Thoracic aorta (tissue), 2 donors: ENCODE results near the gene UGT2B7. TPM values are rescaled to one million over a fixed set of nuclear protein-coding genes. Genes with fewer than 3 reads are reported as not detected.
"Not testable (repeated sequence)": the region's sequence is repeated elsewhere in the genome, so short reads cannot be mapped to it uniquely, and the experiment has no call there.

ENCODE experiments used
- ATAC-seq: fragments of 150-250 bp; one replicate; pipeline ENCODE4 v1.8.0; 2017; ENCODE audit warnings: low read depth; ENCODE audit not compliant: insufficient number of reproducible peaks, low FRiP score
- DNase-seq: peaks from one replicate; pipeline ENCODE4 v3.0.0-alpha.2; 2020; ENCODE audit warnings: low spot score
- H3K27ac ChIP-seq, 2 donors: fragments of 200-600 bp; sonication (generic); 1 replicate in 1 of 2; 2 replicates in 1 of 2; pipeline ENCODE4 v1.5.1; 2016; ENCODE audit warnings: mild to moderate bottlenecking in 2 of 2, moderate library complexity in 2 of 2
- H3K27me3 ChIP-seq: fragments of 200-600 bp; sonication (generic); replicated peaks from 2 replicates; pipeline ENCODE4 v1.6.0; 2016; ENCODE audit warnings: mild to moderate bottlenecking; ENCODE audit not compliant: insufficient read depth
- H3K36me3 ChIP-seq: fragments of 200-600 bp; sonication (generic); one replicate; pipeline ENCODE4 v1.5.1; 2016
- H3K4me1 ChIP-seq, 2 donors: fragments of 200-600 bp; sonication (generic); 1 replicate in 1 of 2; 2 replicates in 1 of 2; pipeline versions ENCODE4 v1.5.1 to v1.6.0; 2016; ENCODE audit warnings: low read depth in 2 of 2, mild to moderate bottlenecking in 1 of 2; ENCODE audit not compliant: control insufficient read depth in 1 of 2
- H3K4me3 ChIP-seq: fragments of 200-600 bp; sonication (generic); 2 replicates; pipeline ENCODE4 v1.5.1; 2016; ENCODE audit warnings: mild to moderate bottlenecking
- H3K9me3 ChIP-seq: fragments of 200-600 bp; sonication (generic); 2 replicates; pipeline ENCODE4 v1.5.1; 2016
- total RNA-seq, 2 donors: library from RNA; depleted of rRNA; stranded (reverse); fragments of >200 nt; gene quantifications; one replicate each; pipeline versions ENCODE4 v1.1.0 to v1.2.3, GENCODE V29; 2016
- TF ChIP-seq, protein P1 (sequence below): fragments of 200-600 bp; sonication (generic); IDR thresholded peaks from one replicate; pipeline ENCODE4 v1.5.1; 2019; ENCODE audit warnings: antibody characterized with exemption

Gene UGT2B7
- total RNA-seq, 2 donors from 2014 or later: not detected

DNA sequence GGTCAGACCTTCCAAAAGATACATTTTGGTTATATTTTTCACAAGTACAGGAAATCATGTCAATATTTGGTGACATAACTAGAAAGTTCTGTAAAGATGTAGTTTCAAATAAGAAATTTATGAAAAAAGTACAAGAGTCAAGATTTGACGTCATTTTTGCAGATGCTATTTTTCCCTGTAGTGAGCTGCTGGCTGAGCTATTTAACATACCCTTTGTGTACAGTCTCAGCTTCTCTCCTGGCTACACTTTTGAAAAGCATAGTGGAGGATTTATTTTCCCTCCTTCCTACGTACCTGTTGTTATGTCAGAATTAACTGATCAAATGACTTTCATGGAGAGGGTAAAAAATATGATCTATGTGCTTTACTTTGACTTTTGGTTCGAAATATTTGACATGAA lies 536 bp downstream of the UGT2B7 start:
- H3K4me1 ChIP-seq: no peaks in the 10 kb centered on the region
- H3K4me3 ChIP-seq: no peak overlapping the region
- no peak overlapping the region for H3K27ac ChIP-seq
- no peaks in the 10 kb centered on the region for H3K9me3 ChIP-seq
- TF ChIP-seq, protein P1, sequence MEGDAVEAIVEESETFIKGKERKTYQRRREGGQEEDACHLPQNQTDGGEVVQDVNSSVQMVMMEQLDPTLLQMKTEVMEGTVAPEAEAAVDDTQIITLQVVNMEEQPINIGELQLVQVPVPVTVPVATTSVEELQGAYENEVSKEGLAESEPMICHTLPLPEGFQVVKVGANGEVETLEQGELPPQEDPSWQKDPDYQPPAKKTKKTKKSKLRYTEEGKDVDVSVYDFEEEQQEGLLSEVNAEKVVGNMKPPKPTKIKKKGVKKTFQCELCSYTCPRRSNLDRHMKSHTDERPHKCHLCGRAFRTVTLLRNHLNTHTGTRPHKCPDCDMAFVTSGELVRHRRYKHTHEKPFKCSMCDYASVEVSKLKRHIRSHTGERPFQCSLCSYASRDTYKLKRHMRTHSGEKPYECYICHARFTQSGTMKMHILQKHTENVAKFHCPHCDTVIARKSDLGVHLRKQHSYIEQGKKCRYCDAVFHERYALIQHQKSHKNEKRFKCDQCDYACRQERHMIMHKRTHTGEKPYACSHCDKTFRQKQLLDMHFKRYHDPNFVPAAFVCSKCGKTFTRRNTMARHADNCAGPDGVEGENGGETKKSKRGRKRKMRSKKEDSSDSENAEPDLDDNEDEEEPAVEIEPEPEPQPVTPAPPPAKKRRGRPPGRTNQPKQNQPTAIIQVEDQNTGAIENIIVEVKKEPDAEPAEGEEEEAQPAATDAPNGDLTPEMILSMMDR: no peak
- no peak for ATAC-seq
- H3K36me3 ChIP-seq: no peaks in the 10 kb centered on the region
- DNase-seq: no peak
- H3K27me3 ChIP-seq: no peaks in the 10 kb centered on the region

DNA sequence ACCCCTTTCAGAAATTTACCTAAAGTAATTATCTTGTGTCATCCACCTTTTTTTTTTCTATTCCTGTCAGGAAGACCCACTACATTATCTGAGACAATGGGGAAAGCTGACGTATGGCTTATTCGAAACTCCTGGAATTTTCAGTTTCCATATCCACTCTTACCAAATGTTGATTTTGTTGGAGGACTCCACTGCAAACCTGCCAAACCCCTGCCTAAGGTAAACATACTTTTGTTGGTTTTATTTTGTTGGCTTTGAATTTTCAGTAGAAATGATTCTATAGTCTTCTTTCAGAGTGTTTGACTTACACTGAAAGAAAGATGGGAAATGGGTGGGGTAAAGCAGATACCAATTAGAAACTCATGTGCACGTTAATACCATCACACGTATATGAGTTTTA lies 2.2 kb downstream of the UGT2B7 start:
- ATAC-seq: no peak
- Histone ChIP-seq H3K27me3 (no peaks in the 10 kb centered on the region), H3K4me3 (no peak overlapping the region), H3K9me3 (no peaks in the 10 kb centered on the region), H3K4me1 (no peaks in the 10 kb centered on the region), H3K27ac (no peak overlapping the region), H3K36me3 (no peaks in the 10 kb centered on the region)
- no peak for DNase-seq
- TF ChIP-seq, protein P1: no peak

DNA sequence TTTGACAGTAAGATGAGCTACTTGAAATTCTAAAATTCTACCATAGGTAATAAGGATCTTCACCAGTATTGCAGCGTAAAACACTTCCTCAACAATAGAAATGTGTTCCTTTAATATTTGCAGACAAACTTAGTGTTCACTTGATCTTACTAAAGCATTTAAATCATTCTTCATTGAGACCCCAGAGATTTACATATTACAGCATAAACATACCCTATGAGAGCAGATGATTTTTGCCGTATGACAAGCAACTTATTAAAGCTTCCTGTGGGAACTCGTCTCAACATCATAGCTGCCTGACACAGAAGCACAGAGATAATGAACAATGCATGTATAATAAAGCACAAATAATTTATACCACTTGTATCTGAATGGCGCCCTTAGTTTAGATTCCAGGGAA lies 3.6 kb downstream of the UGT2B7 start:
- Histone ChIP-seq H3K27me3 (no peaks in the 10 kb centered on the region), H3K36me3 (no peaks in the 10 kb centered on the region), H3K4me1 (no peaks in the 10 kb centered on the region), H3K4me3 (no peak overlapping the region), H3K9me3 (no peaks in the 10 kb centered on the region), H3K27ac (no peak overlapping the region)
- ATAC-seq (no peak), DNase-seq (no peak)
- TF ChIP-seq, protein P1: no peak

DNA sequence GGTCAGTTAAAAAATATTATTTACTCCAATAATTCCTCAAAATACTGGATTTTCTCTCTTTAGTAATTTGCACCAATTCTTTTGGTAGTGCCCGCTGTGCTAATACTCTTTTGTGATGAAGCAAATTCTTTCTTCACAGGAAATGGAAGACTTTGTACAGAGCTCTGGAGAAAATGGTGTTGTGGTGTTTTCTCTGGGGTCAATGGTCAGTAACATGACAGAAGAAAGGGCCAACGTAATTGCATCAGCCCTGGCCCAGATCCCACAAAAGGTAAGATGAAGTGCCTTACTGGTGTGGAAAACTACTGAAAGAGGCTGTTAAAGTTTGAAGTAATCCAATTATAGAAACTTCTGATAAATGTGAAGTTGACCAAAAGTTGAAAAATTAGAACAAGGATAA lies 6.4 kb downstream of the UGT2B7 start:
- DNase-seq, H3K27me3 ChIP-seq, H3K9me3 ChIP-seq, H3K4me3 ChIP-seq, H3K27ac ChIP-seq, H3K36me3 ChIP-seq, H3K4me1 ChIP-seq, ATAC-seq: not testable (repeated sequence)

DNA sequence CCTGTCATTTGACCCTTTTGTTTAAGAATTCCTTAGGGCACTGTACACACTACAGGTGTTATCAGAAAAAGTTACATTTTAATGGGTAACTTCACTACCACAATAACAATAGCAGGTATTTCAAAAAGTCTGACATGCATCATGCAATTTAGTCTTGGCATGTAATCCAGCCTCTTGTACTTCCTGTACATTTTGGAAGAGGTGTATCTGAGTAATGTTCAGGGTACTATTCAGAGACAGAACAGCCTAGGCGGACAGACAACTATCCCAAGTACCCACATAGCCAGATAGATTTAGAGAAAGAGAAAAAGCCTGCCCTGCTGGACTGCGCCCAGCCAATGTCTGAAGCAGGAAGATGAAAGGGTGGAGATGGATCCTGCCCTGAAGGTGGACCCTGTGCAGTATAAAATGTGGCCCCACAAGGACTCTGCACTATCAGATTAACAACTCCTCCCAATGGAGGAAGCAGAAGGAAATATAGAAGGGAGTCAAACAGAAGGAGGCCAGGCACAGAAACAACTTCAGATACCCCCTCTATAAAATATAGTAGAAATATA lies 8.5 kb downstream of the UGT2B7 start:
- no peaks in the 10 kb centered on the region for H3K9me3 ChIP-seq
- DNase-seq: no peak
- no peaks in the 10 kb centered on the region for H3K27me3 ChIP-seq
- no peaks in the 10 kb centered on the region for H3K4me1 ChIP-seq
- H3K4me3 ChIP-seq: no peak overlapping the region
- no peak overlapping the region for H3K27ac ChIP-seq
- TF ChIP-seq, protein P1: no peak
- H3K36me3 ChIP-seq: no peaks in the 10 kb centered on the region
- ATAC-seq: no peak

DNA sequence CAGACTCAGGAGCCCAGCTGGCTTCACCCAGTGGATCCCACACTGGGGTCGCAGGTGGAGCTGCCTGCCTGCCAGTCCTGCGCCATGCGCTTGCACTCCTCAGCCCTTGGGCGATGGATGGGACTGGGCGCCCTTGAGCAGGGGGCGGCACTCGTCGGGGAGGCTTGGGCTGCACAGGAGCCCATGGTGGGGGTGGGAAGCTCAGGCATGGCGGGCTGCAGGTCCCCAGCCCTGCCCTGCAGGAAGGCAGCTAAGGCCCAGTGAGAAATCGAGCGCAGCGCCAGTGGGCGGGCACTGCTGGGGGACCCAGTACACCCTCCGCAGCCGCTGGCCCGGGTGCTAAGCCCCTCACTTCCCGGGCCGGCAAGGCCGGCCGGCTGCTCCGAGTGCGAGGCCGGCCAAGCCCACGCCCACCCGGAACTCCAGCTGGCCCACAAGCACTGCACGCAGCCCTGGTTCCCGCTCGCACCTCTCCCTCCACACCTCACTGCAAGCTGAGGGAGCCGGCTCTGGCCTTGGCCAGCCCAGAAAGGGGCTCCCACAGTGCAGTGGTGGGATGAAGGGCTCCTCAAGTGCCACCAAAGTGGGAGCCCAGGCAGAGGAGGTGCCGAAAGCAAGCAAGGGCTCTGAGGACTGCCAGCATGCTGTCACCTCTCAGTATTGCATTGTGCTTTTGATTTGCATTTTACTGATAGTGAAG lies 19.0 kb downstream of the UGT2B7 start:
- DNase-seq, H3K4me1 ChIP-seq, H3K9me3 ChIP-seq, H3K4me3 ChIP-seq, H3K27ac ChIP-seq, H3K36me3 ChIP-seq, ATAC-seq, H3K27me3 ChIP-seq: not testable (repeated sequence)
